Skin of body (tissue), 2 donors: Measurements from ENCODE around the gene NME4. TPM values are rescaled to one million over a fixed set of nuclear protein-coding genes. Genes with fewer than 3 reads are reported as not detected.
"Not testable (repeated sequence)": the region's sequence is repeated elsewhere in the genome, so short reads cannot be mapped to it uniquely, and the experiment has no call there.

Experiments used
- DNase-seq: peaks from one replicate; lab custom pipeline; 2025; lab: John Stamatoyannopoulos, UW
- total RNA-seq: library from RNA; depleted of rRNA; stranded (reverse); fragments of >200 nt; gene quantifications from one replicate; pipeline ENCODE4 v1.2.3, GENCODE V29; 2014

Gene NME4
- 26.4 TPM for total RNA-seq

- no peak for DNase-seq
These were observed at the start of gene NME4 for GRCh38 chr16:397135-397661. NME4 (plus strand) TSS chr16:397199; CDS start chr16:397223, 24 bp downstream.

DNA sequence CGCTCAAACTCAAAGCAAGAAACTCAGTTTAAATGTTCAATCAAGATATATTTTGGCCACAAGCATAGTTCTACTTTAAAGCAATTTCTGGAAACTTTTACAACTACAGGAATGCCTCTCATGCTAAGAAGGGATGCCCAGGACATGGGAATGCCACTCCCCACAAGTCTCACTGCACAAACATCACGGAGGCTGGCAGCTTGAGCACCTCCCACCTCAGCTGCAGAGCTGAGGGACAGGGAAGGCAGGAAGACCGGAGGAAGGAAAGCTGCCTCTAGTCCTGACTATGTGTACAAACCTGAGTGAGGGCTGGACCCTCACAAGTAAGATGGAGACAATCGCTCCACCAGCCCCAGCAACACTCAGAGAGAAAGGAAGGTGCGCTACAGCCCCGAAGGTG lies 49.8 kb upstream of the NME4 start:
- no peak for DNase-seq

DNA sequence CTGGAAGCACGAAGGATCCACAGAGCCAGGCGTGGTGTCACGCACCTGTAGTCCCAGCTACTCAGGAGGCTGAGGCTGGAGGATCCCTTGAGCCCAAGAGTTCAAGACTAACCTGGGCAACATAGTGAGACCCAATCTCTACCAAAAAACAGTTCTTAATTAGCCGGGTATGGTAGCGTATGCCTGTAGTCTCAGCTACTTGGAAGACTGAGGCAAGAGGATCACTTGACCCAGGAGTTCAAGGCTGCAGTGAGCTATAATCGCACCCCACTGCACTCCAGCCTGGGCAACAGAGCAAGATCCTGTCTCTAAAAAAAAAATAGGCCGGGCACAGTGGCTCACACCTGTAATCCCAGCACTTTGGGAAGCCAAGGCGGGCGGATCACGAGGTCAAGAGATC lies 48.5 kb upstream of the NME4 start:
- DNase-seq: not testable (repeated sequence)

DNA sequence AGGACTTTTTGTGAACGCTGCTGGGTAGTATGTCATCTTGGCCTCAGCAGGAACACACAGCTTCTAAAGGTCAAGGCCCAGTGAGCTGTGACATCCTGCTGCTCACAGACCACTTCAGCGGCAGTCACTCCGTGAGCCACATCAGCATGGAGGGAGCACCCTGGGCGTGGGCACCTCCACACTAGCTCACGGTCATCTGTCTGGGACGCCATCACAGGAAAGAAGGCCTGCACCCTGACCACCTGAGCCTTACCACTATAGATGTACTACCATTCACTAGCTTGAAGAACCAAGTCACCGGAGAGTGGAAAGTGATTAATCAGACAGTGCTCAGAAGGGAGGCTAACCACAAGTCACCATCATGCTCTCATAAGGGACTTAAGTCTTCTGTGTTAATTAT lies 47.8 kb upstream of the NME4 start:
- DNase-seq: no peak

GRCh38 chr16:350203-350602 lies 46.8 kb upstream of the NME4 start:
- DNase-seq: no peak

- no peak for DNase-seq
These were observed 45.0 kb upstream of the NME4 start for GRCh38 chr16:351804-352520.

DNA sequence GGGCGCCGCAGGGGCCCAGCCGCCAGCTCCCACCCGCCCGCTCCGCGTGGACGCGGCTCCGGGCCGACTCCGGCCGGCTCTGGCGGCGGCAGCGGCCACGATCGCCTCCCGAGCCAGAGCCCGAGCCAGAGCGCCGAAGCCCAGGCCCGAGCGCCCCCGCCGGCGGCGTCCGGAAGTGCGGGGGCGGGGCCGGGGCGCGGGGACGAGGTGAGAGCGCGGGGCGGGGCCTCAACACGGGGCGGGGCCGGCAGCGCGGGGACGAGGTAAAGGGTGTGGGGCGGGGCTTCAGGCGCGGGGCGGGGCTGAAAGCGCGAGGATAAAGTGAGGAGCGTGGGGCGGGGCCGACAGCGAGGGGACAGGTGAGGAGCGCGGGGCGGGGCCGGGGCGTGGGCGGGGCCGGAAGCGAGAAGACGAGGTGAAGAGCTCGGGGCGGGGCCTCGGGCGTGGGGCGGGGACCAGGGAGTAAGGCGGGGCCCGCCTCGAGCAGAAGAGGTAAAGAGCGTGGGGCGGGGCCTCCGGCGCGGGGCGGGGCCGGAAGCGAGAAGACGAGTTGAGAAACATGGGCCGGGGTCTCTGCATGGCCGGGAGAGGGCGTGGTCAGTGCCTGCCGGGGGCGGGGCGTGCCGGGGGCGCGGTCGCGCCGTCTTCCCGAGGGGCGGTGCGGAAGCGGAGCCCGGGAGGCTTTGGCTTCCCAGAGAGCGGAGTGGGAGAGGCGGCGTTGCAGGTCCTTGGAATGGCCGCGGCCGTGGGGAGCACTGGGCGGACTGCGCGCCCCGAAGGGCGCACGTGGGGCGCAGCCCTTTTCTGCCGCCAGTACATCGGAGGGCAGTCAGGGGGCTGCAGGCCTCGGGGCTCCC lies 44.2 kb upstream of the NME4 start, which contains the start of gene AXIN1:
AXIN1 (minus strand) TSS at position 177 of the 857 bp plus-strand sequence. CDS start 5,698 bp downstream, outside the sequence.
- peak; percentile 80 for DNase-seq

GRCh38 chr16:353404-354290 lies 43.4 kb upstream of the NME4 start:
- no peak for DNase-seq

DNA sequence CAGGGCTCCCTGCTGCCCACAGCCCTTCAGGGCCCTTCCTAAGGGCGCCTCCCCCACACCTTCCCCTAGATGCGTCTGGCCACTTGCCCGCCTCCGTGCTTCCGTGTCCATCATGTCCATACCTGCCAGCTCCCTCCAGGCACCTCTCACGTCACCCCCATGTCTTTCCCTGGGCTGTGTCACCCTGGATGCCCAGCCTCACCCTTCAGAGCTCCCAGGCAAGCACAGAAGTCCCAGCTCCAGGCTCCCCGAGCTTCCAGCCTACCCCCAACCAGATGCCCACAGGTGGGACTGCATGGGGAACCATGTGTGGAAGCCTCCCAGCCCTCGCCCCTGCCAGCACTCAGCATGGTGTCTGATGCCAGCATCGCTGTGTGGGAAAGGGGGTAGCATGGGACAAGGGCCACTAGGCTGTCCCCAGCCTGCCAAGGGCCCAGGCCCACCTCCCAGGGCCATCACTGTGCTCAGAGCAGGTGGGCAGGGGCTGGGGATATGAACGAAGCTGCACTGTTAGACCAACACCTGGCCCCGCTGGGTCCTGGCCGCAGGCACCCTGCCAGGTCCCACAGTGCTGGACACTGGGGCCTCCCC lies 42.6 kb upstream of the NME4 start:
- no peak for DNase-seq

DNA sequence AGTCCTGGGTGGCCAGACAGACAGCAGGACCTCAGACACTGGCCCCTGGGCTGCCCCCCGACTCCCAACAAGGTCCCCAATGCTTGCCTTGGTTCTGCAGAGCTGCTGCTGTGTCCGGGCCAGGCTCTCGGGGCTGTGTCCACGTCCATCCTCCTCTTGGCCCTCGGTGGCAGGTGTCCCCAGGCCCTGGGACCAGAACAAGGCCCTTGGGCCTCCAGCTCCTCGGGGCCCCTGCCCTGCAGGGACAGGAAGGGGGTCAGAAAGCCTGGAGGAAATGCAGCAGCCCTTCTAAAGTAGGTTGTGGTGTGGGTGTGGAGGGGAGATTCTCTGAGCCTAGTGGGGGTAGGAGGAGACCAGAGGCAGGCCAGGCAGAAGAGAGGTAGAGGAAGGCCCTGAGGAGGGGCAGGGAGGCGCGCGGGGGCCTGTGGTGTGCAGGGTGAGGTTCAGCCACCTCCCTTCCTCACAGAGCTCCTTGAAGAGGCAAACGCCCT lies 42.0 kb upstream of the NME4 start:
- no peak for DNase-seq

DNA sequence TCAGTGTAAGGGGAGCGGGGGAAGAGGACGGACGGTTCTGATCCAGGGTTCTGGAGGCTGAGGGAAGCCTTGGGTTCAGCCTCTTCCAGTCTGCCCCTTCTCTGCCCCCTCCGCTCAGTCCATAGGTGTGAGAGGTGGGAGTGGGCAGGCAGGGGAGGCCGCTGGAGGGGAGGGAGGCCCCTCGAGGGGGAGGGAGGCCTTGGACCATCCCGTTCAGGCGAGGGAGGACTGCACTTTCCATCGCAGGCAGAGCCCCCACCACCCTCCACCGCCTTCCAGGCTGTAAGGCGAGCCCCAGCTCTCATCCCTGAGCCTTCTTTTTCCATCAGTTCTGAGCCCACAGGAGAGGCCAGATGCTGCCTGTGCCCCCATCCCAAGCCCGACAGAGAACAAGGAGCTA lies 40.3 kb upstream of the NME4 start:
- no peak for DNase-seq

DNA sequence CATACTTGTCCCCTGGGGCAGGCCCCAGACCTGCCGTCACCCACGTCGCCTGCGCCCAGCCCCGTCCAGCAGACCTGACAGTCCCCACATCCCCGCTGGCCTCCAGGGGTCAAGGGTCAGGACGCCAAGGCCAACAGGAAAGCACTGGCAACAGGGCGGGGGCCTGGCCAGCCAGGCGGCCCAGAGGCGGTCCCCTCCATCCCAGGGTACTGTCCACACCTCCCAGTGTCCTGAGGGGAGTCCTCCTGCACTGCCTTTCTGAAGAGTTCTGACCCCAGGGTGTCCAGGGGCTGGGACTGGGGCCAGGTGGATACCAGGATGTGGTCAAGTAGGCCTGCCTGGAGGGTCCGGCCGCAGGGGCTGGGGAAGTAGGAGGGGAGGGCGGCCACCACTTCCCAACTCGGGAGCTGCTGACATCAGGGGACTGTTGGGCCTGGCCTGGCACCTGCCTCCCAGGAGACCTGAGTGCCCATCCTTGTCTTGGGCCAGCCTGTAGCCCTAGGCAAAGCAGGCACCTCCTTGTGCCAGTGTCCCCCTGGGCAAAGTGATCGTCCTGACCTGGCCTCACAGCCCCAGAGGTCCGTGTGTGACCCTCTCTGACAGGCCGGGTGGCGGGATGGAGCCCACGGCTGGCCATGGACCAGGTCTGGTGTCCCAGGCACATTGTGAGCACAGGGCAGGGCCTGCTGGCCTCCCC lies 37.8 kb upstream of the NME4 start:
- DNase-seq: no peak

GRCh38 chr16:359871-360697 lies 36.9 kb upstream of the NME4 start:
- no peak for DNase-seq

DNA sequence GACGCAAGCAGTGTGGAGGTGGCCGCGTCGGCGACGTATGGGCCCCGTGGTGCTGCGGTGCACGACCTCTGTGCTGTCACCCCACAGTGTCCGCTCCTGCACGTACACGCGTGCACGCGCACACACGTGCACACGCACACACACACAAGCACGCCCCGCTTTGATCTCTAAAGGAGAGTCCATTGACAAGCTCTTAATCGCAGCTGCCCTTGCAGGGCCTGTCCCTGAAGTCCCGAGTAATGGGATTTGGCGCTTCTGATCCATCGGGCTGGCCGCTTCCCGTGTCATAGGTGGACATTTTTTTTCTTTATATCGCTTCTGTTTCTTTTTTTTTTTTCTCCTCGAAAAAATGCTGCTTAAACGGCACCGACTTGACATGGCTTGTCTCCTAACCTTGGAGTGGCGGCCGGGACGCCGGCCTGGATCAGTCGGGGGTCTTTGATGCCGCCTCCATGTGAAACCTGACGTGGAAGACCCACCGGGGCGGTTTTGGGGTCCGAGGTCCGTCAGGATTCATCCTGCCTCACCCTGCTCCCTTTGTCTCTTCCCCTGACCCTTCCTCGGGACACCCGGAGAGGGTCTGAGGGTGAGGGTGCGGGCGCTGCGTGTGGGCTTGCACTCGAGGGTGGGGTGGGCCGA lies 36.2 kb upstream of the NME4 start:
- no peak for DNase-seq

DNA sequence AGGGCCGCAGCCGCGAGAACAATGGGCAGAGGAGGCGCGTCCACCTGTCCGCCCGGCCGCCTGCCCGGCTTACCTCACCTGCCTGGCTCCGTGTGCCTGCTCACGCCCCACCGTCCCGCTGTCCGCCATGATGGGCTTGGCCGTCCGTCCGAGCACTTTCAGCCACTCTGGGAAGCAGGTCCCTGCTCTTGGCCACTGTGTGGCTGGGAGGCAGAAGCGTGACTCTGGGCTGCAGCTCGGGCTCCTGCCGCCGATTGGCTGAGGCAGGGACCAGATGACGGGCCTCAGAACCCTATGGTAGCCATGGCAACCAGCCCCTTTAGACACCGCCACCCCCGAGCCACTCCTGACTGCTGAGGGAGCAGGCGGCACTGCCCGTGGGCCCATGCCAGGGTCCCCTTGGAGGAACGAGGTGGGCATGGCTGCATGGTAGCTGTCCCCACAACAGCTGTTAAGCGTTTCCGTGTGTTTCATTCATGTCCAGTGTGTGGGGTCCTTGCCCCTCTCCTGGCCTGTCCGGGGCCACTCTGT lies 35.6 kb upstream of the NME4 start:
- DNase-seq: no peak

GRCh38 chr16:361872-362701 lies 34.9 kb upstream of the NME4 start:
- no peak for DNase-seq

DNA sequence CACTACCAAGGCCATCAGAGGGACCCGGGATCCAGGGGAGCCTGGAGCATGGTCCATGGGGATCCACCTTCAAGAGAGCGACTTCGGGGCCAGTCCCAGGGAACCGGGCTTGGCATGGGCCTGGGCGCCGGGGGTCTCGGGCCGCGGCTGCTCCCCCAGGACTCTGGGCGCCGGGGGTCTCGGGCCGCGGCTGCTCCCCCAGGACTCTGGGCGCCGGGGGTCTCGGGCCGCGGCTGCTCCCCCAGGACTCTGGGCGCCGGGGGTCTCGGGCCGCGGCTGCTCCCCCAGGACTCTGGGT lies 34.3 kb upstream of the NME4 start:
- DNase-seq: not testable (repeated sequence)
